Thyroid gland (tissue), 4 donors: ENCODE results near the gene SPATA2L.

Source experiments
- POLR2A ChIP-seq, 2 donors: fragments of 450-650 bp; IDR thresholded peaks; one replicate each; pipeline ENCODE4 v1.6.1; 2017; ENCODE audit warnings: antibody characterized with exemption in 2 of 2, mild to moderate bottlenecking in 2 of 2, moderate library complexity in 1 of 2
- TF ChIP-seq, protein P1 (sequence below), 6 experiments: fragments of 200-600 bp in 3 of 6; fragments of 450-650 bp in 3 of 6; sonication (generic) in 3 of 6; IDR thresholded peaks; one replicate each; pipeline ENCODE4 v1.5.1; 2016 to 2019; ENCODE audit warnings: antibody characterized with exemption in 6 of 6, mild to moderate bottlenecking in 2 of 6, inconsistent platforms in 1 of 6, moderate library complexity in 1 of 6

DNA sequence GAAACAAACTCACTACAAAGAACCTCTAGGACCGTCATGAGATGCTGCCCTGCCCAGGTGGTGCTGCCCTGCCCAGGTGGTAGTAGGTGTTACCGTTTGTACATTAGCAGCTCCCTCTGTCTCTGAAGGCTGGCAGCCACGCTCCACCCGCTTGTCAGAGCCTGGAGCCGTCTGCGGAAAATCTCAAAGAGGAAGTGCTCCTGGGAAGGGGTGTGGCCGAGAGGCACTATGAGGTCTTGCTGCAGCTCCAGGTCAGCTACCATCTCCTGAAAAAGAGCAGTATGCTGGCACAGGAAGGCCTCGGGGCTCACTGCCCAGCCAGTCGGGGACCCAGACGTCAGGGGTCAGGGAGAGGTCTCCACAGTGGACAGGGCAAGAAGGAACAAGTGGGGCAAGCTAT, 48.1 kb upstream of the SPATA2L start:
- TF ChIP-seq, protein P1, sequence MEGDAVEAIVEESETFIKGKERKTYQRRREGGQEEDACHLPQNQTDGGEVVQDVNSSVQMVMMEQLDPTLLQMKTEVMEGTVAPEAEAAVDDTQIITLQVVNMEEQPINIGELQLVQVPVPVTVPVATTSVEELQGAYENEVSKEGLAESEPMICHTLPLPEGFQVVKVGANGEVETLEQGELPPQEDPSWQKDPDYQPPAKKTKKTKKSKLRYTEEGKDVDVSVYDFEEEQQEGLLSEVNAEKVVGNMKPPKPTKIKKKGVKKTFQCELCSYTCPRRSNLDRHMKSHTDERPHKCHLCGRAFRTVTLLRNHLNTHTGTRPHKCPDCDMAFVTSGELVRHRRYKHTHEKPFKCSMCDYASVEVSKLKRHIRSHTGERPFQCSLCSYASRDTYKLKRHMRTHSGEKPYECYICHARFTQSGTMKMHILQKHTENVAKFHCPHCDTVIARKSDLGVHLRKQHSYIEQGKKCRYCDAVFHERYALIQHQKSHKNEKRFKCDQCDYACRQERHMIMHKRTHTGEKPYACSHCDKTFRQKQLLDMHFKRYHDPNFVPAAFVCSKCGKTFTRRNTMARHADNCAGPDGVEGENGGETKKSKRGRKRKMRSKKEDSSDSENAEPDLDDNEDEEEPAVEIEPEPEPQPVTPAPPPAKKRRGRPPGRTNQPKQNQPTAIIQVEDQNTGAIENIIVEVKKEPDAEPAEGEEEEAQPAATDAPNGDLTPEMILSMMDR (IDR thresholded peaks at IDR 0.05), result no peak
- no peak for TF ChIP-seq POLR2A (IDR thresholded peaks at IDR 0.05)
